H9 (cell line): Measurements from ENCODE around the gene SGIP1. TPM values are rescaled to one million over a fixed set of nuclear protein-coding genes. Genes with fewer than 3 reads are reported as not detected.

Experiments used
- DNase-seq: peaks from one replicate; pipeline ENCODE4 v3.0.0-alpha.2; 2017
- H2AFZ ChIP-seq: one replicate; pipeline ENCODE4 v1.6.1; 2013; ENCODE audit warnings: mild to moderate bottlenecking, low read length, control low read depth, moderate library complexity
- H2AK5ac ChIP-seq: 2 replicates; pipeline ENCODE4 v1.6.1; 2013; ENCODE audit warnings: low read length, control low read depth, mixed read lengths; ENCODE audit not compliant: insufficient read length
- H2BK120ac ChIP-seq: one replicate; pipeline ENCODE4 v1.6.1; 2013; ENCODE audit warnings: low read depth, mild to moderate bottlenecking, low read length, control low read depth, inconsistent platforms; ENCODE audit not compliant: poor library complexity, severe bottlenecking
- H2BK12ac ChIP-seq: 2 replicates; pipeline ENCODE4 v1.6.1; 2013; ENCODE audit warnings: low read length, control low read depth, mixed read lengths, low read depth; ENCODE audit not compliant: insufficient read length
- H2BK15ac ChIP-seq: 2 replicates; pipeline ENCODE4 v1.6.1; 2013; ENCODE audit warnings: low read depth, low read length, control low read depth
- H2BK20ac ChIP-seq: one replicate; pipeline ENCODE4 v1.6.1; 2013; ENCODE audit warnings: low read depth, mild to moderate bottlenecking, low read length, control low read depth, inconsistent platforms; ENCODE audit not compliant: poor library complexity, severe bottlenecking
- H2BK5ac ChIP-seq: 2 replicates; pipeline ENCODE4 v1.6.1; 2013; ENCODE audit warnings: low read length, control low read depth, mixed read lengths; ENCODE audit not compliant: insufficient read length
- H3K14ac ChIP-seq: 2 replicates; pipeline ENCODE4 v1.6.1; 2013; ENCODE audit warnings: low read length, control low read depth; ENCODE audit not compliant: insufficient read depth
- H3K18ac ChIP-seq: 2 replicates; pipeline ENCODE4 v1.6.1; 2013; ENCODE audit warnings: low read depth, mild to moderate bottlenecking, mixed read lengths, low read length, control low read depth; ENCODE audit not compliant: insufficient read length
- H3K23ac ChIP-seq: 2 replicates; pipeline ENCODE4 v1.6.1; 2013; ENCODE audit warnings: low read length, control low read depth, mixed read lengths, low read depth; ENCODE audit not compliant: insufficient read length
- H3K23me2 ChIP-seq: 2 replicates; pipeline ENCODE4 v1.6.1; 2013; ENCODE audit warnings: low read depth, mild to moderate bottlenecking, mixed read lengths, low read length, control low read depth; ENCODE audit not compliant: insufficient read length, poor library complexity, severe bottlenecking
- H3K27ac ChIP-seq: 2 replicates; pipeline ENCODE4 v1.5.1; 2013; ENCODE audit warnings: low read length, control low read depth, mixed read lengths, low read depth; ENCODE audit not compliant: insufficient read length
- H3K27me3 ChIP-seq: 2 replicates; pipeline ENCODE4 v1.6.1; 2013; ENCODE audit warnings: low read length, control low read depth, inconsistent platforms; ENCODE audit not compliant: insufficient read depth
- H3K4ac ChIP-seq: 2 replicates; pipeline ENCODE4 v1.6.1; 2013; ENCODE audit warnings: low read depth, mild to moderate bottlenecking, control low read depth, inconsistent platforms, low read length, moderate library complexity
- H3K4me1 ChIP-seq: 2 replicates; pipeline ENCODE4 v1.6.1; 2013; ENCODE audit warnings: low read length, control low read depth, inconsistent platforms; ENCODE audit not compliant: insufficient read depth
- H3K4me2 ChIP-seq: 2 replicates; pipeline ENCODE4 v1.6.1; 2013; ENCODE audit warnings: low read length, control low read depth, mixed read lengths; ENCODE audit not compliant: insufficient read length, insufficient read depth
- H3K56ac ChIP-seq: 2 replicates; pipeline ENCODE4 v1.6.1; 2013; ENCODE audit warnings: low read depth, mild to moderate bottlenecking, mixed read lengths, low read length, control low read depth; ENCODE audit not compliant: insufficient read length
- H3K79me1 ChIP-seq: 2 replicates; pipeline ENCODE4 v1.6.1; 2013; ENCODE audit warnings: low read depth, mild to moderate bottlenecking, moderate library complexity, low read length, control low read depth, inconsistent platforms; ENCODE audit not compliant: insufficient read depth, poor library complexity, severe bottlenecking
- H3K79me2 ChIP-seq: 2 replicates; pipeline ENCODE4 v1.6.1; 2013; ENCODE audit warnings: low read length, control low read depth, inconsistent platforms; ENCODE audit not compliant: insufficient read depth
- H3K9ac ChIP-seq: 2 replicates; pipeline ENCODE4 v1.6.1; 2013; ENCODE audit warnings: low read length, control low read depth, mixed read lengths; ENCODE audit not compliant: insufficient read length; ENCODE audit errors: extremely low read depth
- H3K9me3 ChIP-seq: one replicate; pipeline ENCODE4 v1.6.1; 2013; ENCODE audit warnings: low read depth, low read length, inconsistent platforms; ENCODE audit not compliant: control insufficient read depth
- H3T11ph ChIP-seq: one replicate; pipeline ENCODE4 v1.6.1; 2013; ENCODE audit warnings: mild to moderate bottlenecking, low read length, control low read depth, inconsistent platforms
- H4K20me1 ChIP-seq: one replicate; pipeline ENCODE4 v1.6.1; 2013; ENCODE audit not compliant: control insufficient read depth, insufficient read length, insufficient read depth
- H4K5ac ChIP-seq: 2 replicates; pipeline ENCODE4 v1.6.1; 2013; ENCODE audit warnings: low read depth, mild to moderate bottlenecking, mixed read lengths, low read length, control low read depth; ENCODE audit not compliant: insufficient read length
- H4K8ac ChIP-seq: replicated peaks from 2 replicates; pipeline ENCODE4 v1.6.1; 2013; ENCODE audit warnings: low read length, control low read depth, mixed read lengths, low read depth; ENCODE audit not compliant: insufficient read length
- H4K91ac ChIP-seq: 2 replicates; pipeline ENCODE4 v1.6.1; 2013; ENCODE audit warnings: low read depth, mild to moderate bottlenecking, moderate library complexity, mixed read lengths, low read length, control low read depth; ENCODE audit not compliant: insufficient read length
- H3K27ac Mint-ChIP-seq, 3 experiments: 2 replicates in 2 of 3; 3 replicates in 1 of 3; pipeline ENCODE4 v1.8.0; 2020 to 2021; ENCODE audit warnings: mixed read lengths in 3 of 3, mild to moderate bottlenecking in 1 of 3, moderate library complexity in 1 of 3
- H3K27me3 Mint-ChIP-seq: 2 replicates; pipeline ENCODE4 v1.8.0; 2021; ENCODE audit warnings: low read depth, mild to moderate bottlenecking, moderate library complexity, mixed read lengths
- H3K36me3 Mint-ChIP-seq, 3 experiments: 2 replicates in 2 of 3; 3 replicates in 1 of 3; pipeline ENCODE4 v1.8.0; 2020 to 2021; ENCODE audit warnings: low read depth in 3 of 3, mixed read lengths in 3 of 3; ENCODE audit not compliant: insufficient read depth in 1 of 3
- H3K4me1 Mint-ChIP-seq, 2 experiments: 2 replicates each; pipeline ENCODE4 v1.8.0; 2020; ENCODE audit warnings: mixed read lengths in 2 of 2
- H3K4me3 Mint-ChIP-seq, 2 experiments: 2 replicates in 1 of 2; 3 replicates in 1 of 2; pipeline ENCODE4 v1.8.0; 2020 to 2021; ENCODE audit warnings: mild to moderate bottlenecking in 2 of 2, mixed read lengths in 2 of 2, moderate library complexity in 1 of 2
- H3K9me3 Mint-ChIP-seq, 2 experiments: 2 replicates in 1 of 2; 3 replicates in 1 of 2; pipeline ENCODE4 v1.8.0; 2020; ENCODE audit warnings: mild to moderate bottlenecking in 2 of 2, mixed read lengths in 2 of 2, moderate library complexity in 1 of 2
- WGBS: extraction: QIAGEN DNeasy Blood & Tissue Kit; methylation state at CpG from one replicate; pipeline ENCODE4 v1.1.7; 2013; ENCODE audit warnings: missing lambda C conversion rate, low lambda C conversion rate, mixed read lengths; ENCODE audit not compliant: insufficient read length; ENCODE audit errors: extremely low coverage; 5-methylcytosine and 5-hydroxymethylcytosine counted together
- total RNA-seq: library from RNA; stranded (reverse); gene quantifications from 2 replicates; pipeline ENCODE4 v1.2.1, GENCODE V29; 2021
- TF ChIP-seq, protein P1 (sequence below): fragments of 200-600 bp; sonication (generic); conservative IDR thresholded peaks from 3 replicates; pipeline ENCODE4 v1.8.0; 2021; ENCODE audit warnings: antibody characterized with exemption, mild to moderate bottlenecking

SGIP1 gene
- total RNA-seq, 1 experiment from 2014 or later, result 1.5 TPM

DNA sequence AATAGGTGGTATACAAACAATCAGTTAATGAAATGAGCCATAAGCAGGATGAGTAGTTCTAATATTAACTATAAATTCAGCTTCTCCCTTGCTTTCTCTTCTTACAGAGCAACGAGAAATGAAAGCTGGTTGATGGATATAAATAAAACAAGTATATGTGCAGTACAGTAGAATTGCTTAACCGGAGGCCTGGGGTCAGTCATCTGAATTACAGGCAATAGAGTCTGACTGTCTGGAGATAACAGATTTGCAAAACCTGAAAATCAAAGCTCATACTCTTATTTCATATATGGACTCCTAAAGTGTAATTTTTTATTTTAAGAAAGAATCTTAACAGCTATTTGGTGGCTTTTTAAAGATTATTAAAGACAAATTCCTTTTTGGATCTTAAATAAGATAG lies 43.1 kb upstream of the SGIP1 start:
- Mint-ChIP-seq H3K4me3 (no peak overlapping the region), H3K27me3 (no peaks in the 10 kb centered on the region), H3K36me3 (no peaks in the 10 kb centered on the region), H3K27ac (no peak overlapping the region), H3K4me1 (peaks cover 6% of the 10 kb centered on the region in 2 experiments), H3K9me3 (no peaks in the 10 kb centered on the region)
- Histone ChIP-seq H4K20me1 (no peaks in the 10 kb centered on the region), H4K91ac (no peak overlapping the region), H3K14ac (no peak overlapping the region), H4K5ac (no peak overlapping the region), H3K4ac (no peak overlapping the region), H2BK120ac (no peak overlapping the region), H3K23ac (no peak overlapping the region), H3K9me3 (no peaks in the 10 kb centered on the region), H2BK12ac (no peak overlapping the region), H3K27ac (no peak overlapping the region), H2AFZ (no peak overlapping the region), H3T11ph (no peak overlapping the region), H2BK20ac (no peak overlapping the region), H3K9ac (no peak overlapping the region), H2BK15ac (no peak overlapping the region), H4K8ac (no peak overlapping the region), H2AK5ac (no peak overlapping the region), H3K4me1 (no peaks in the 10 kb centered on the region), H3K27me3 (no peaks in the 10 kb centered on the region), H3K18ac (no peak overlapping the region), H2BK5ac (no peak overlapping the region), H3K4me2 (no peak overlapping the region), H3K23me2 (no peaks in the 10 kb centered on the region), H3K79me2 (no peaks in the 10 kb centered on the region), H3K56ac (no peak overlapping the region), H3K79me1 (no peaks in the 10 kb centered on the region)
- no CpG with 5 or more reads among the region's 2 CpGs for WGBS
- DNase-seq, result no peak
- TF ChIP-seq, protein P1, sequence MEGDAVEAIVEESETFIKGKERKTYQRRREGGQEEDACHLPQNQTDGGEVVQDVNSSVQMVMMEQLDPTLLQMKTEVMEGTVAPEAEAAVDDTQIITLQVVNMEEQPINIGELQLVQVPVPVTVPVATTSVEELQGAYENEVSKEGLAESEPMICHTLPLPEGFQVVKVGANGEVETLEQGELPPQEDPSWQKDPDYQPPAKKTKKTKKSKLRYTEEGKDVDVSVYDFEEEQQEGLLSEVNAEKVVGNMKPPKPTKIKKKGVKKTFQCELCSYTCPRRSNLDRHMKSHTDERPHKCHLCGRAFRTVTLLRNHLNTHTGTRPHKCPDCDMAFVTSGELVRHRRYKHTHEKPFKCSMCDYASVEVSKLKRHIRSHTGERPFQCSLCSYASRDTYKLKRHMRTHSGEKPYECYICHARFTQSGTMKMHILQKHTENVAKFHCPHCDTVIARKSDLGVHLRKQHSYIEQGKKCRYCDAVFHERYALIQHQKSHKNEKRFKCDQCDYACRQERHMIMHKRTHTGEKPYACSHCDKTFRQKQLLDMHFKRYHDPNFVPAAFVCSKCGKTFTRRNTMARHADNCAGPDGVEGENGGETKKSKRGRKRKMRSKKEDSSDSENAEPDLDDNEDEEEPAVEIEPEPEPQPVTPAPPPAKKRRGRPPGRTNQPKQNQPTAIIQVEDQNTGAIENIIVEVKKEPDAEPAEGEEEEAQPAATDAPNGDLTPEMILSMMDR, result no peak
